Measurements from ENCODE around the gene EIF4G3. TPM values are rescaled to one million over a fixed set of nuclear protein-coding genes. Genes with fewer than 3 reads are reported as not detected.

EIF4G3 gene
- total RNA-seq, 1 donor from 2014 or later: 27.3 TPM

GRCh38 chr1:20823845-20824244 lies 352.9 kb downstream of the EIF4G3 start:
- DNase-seq (ENCODE audit: low read depth): no peak
- no peak overlapping the region for H3K4me3 ChIP-seq (ENCODE audit: low read depth, low read length)
- TF ChIP-seq, protein P1, sequence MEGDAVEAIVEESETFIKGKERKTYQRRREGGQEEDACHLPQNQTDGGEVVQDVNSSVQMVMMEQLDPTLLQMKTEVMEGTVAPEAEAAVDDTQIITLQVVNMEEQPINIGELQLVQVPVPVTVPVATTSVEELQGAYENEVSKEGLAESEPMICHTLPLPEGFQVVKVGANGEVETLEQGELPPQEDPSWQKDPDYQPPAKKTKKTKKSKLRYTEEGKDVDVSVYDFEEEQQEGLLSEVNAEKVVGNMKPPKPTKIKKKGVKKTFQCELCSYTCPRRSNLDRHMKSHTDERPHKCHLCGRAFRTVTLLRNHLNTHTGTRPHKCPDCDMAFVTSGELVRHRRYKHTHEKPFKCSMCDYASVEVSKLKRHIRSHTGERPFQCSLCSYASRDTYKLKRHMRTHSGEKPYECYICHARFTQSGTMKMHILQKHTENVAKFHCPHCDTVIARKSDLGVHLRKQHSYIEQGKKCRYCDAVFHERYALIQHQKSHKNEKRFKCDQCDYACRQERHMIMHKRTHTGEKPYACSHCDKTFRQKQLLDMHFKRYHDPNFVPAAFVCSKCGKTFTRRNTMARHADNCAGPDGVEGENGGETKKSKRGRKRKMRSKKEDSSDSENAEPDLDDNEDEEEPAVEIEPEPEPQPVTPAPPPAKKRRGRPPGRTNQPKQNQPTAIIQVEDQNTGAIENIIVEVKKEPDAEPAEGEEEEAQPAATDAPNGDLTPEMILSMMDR (conservative IDR thresholded peaks at IDR 0.05; ENCODE audit: low read depth, low read length): no peak

- TF ChIP-seq, protein P1 (conservative IDR thresholded peaks at IDR 0.05; ENCODE audit: low read depth, low read length): no peak
- no peak for DNase-seq (ENCODE audit: low read depth)
- no peak overlapping the region for H3K4me3 ChIP-seq (ENCODE audit: low read depth, low read length)
These were observed 355.2 kb downstream of the EIF4G3 start for GRCh38 chr1:20821466-20821865.

DNA sequence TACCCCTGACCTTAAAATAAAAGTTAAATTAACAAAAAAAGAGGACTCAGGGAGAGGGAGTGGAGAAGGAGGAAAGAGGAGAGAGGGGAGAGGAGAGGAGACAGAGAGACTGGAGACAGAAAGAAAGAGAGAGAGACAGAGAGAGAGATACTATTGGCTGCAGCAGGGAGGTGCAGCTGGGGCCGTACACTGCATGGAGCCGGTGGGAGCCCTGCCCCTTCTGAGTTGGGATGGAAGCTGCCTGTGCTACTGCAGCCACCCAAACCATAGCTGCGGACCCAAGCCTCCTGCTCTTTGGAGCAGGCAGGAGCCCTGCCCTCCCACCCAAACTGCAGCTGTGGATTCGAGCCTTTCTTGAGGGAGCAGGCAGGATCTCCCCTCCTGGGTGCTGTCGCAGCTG lies 356.9 kb downstream of the EIF4G3 start:
- TF ChIP-seq, protein P1 (conservative IDR thresholded peaks at IDR 0.05; ENCODE audit: low read depth, low read length): no peak
- DNase-seq (ENCODE audit: low read depth): no peak
- H3K4me3 ChIP-seq (ENCODE audit: low read depth, low read length): no peak overlapping the region

GRCh38 chr1:20814534-20814871 lies 362.2 kb downstream of the EIF4G3 start:
- TF ChIP-seq, protein P1 (conservative IDR thresholded peaks at IDR 0.05; ENCODE audit: low read depth, low read length): no peak
- no peak for DNase-seq (ENCODE audit: low read depth)
- no peak overlapping the region for H3K4me3 ChIP-seq (ENCODE audit: low read depth, low read length)

GRCh38 chr1:20811916-20812315 lies 364.8 kb downstream of the EIF4G3 start:
- no peak overlapping the region for H3K4me3 ChIP-seq (ENCODE audit: low read depth, low read length)
- DNase-seq (ENCODE audit: low read depth): no peak
- TF ChIP-seq, protein P1 (conservative IDR thresholded peaks at IDR 0.05; ENCODE audit: low read depth, low read length): no peak

DNA sequence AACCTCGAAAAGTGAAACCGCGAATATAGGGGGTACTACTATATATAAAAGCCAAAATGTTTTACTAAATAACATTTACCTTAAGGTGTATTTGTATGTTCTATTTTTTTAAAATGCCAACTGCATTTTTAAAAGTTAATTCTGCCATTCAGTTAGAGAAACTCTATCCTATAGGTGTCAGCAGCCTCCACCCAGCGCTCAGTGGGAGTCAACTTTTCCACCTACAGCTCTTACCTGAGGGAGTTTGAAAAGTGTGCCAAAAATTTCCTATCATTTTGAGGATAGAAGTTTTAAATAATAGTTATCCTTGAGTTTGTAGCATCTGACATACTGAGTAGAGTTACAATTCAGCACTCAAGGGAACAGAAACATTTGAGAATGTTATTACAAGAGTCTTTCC lies 383.5 kb downstream of the EIF4G3 start:
- TF ChIP-seq, protein P1 (conservative IDR thresholded peaks at IDR 0.05; ENCODE audit: low read depth, low read length): no peak
- H3K4me3 ChIP-seq (ENCODE audit: low read depth, low read length): no peak overlapping the region
- no peak for DNase-seq (ENCODE audit: low read depth)

- no peak overlapping the region for H3K4me3 ChIP-seq (ENCODE audit: low read depth, low read length)
- TF ChIP-seq, protein P1 (conservative IDR thresholded peaks at IDR 0.05; ENCODE audit: low read depth, low read length): no peak
- DNase-seq (ENCODE audit: low read depth): no peak
These were observed 384.5 kb downstream of the EIF4G3 start for GRCh38 chr1:20792196-20792595.
